NCI-H1436 treated with DMSO at 0.1 percent for 48 hours (cell line): Measurements from ENCODE around the gene POLR1A.

Experiments
- DNase-seq: peaks from one replicate; lab custom pipeline; 2025; lab: John Stamatoyannopoulos, UW

The POLR1A gene

GRCh38 chr2:86097114-86097896 is 8.4 kb downstream of the POLR1A start:
- no peak for DNase-seq

- DNase-seq = no peak
Observed at GRCh38 chr2:86094229-86094628, 11.5 kb downstream of the POLR1A start.

- no peak for DNase-seq
Observed at GRCh38 chr2:86087936-86088850, 17.5 kb downstream of the POLR1A start.

GRCh38 chr2:86082756-86083155 is 22.9 kb downstream of the POLR1A start:
- DNase-seq = no peak

GRCh38 chr2:86081724-86082123 is 24.0 kb downstream of the POLR1A start:
- DNase-seq = no peak

GRCh38 chr2:86079981-86080911 is 25.4 kb downstream of the POLR1A start:
- DNase-seq = no peak

- DNase-seq = no peak
Observed at GRCh38 chr2:86078774-86079545, 26.7 kb downstream of the POLR1A start.

- DNase-seq = no peak
Observed at GRCh38 chr2:86075886-86076285, 29.8 kb downstream of the POLR1A start.

GRCh38 chr2:86074811-86075210 is 30.9 kb downstream of the POLR1A start:
- DNase-seq = no peak

GRCh38 chr2:86074256-86074655 is 31.4 kb downstream of the POLR1A start:
- DNase-seq = no peak

- DNase-seq = no peak
Observed at GRCh38 chr2:86073225-86073624, 32.5 kb downstream of the POLR1A start.

- DNase-seq = no peak
Observed at GRCh38 chr2:86072271-86072858, 33.3 kb downstream of the POLR1A start.

GRCh38 chr2:86070868-86071267 is 34.8 kb downstream of the POLR1A start:
- no peak for DNase-seq

- no peak for DNase-seq
Observed at GRCh38 chr2:86069783-86070339, 35.8 kb downstream of the POLR1A start.

GRCh38 chr2:86069091-86069685 is 36.5 kb downstream of the POLR1A start:
- no peak for DNase-seq

- no peak for DNase-seq
Observed at GRCh38 chr2:86068648-86069047, 37.0 kb downstream of the POLR1A start.

- no peak for DNase-seq
Observed at GRCh38 chr2:86068136-86068588, 37.5 kb downstream of the POLR1A start.

- DNase-seq = no peak
Observed at GRCh38 chr2:86066915-86067314, 38.8 kb downstream of the POLR1A start.

- DNase-seq = no peak
Observed at GRCh38 chr2:86066007-86066578, 39.6 kb downstream of the POLR1A start.

- no peak for DNase-seq
Observed at GRCh38 chr2:86065512-86065911, 40.2 kb downstream of the POLR1A start.
